Caco-2 (cell line): ENCODE data around the gene ANKMY1. TPM values are rescaled to one million over a fixed set of nuclear protein-coding genes. Genes with fewer than 3 reads are reported as not detected.

Experiments
- BruUV-seq: library from RNA; stranded (reverse); fragments of 400-500 nt; replicated peaks from 2 replicates; lab custom pipeline; 2021; lab: Mats Ljungman, UMichigan
- CTCF ChIA-PET: fragments of 300-600 bp; sonication (Branson Sonifier 250); formaldehyde crosslinking; loops from one replicate; lab custom pipeline; 2022; ENCODE audit warnings: antibody characterized with exemption; lab: Charles Lee
- POLR2A ChIA-PET: fragments of 300-600 bp; sonication (Branson Sonifier 250); formaldehyde crosslinking; loops from one replicate; lab custom pipeline; 2022; ENCODE audit warnings: antibody characterized with exemption; lab: Charles Lee
- DNase-seq, 2 experiments: peaks; one replicate each; pipeline versions ENCODE4 v3.0.0 to v3.0.0-alpha.2; 2020 to 2022
- H3K27me3 ChIP-seq: replicated peaks from 2 replicates; pipeline ENCODE4 v1.6.0; 2011; ENCODE audit warnings: low read length; ENCODE audit not compliant: control insufficient read depth, insufficient read depth
- H3K36me3 ChIP-seq: 2 replicates; pipeline ENCODE4 v1.5.1; 2011; ENCODE audit warnings: low read length; ENCODE audit not compliant: control insufficient read depth, insufficient read depth
- H3K4me1 ChIP-seq: fragments of 250-450 bp; sonication (Bioruptor Pico); 2 replicates; pipeline ENCODE4 v1.5.1; 2020; ENCODE audit warnings: mild to moderate bottlenecking
- H3K4me3 ChIP-seq: 2 replicates; pipeline ENCODE4 v1.5.1; 2011; ENCODE audit warnings: low read depth, mild to moderate bottlenecking, control low read depth, low read length
- H3K9me3 ChIP-seq: fragments of 250-450 bp; sonication (Bioruptor Pico); 2 replicates; pipeline ENCODE4 v1.5.1; 2020; ENCODE audit warnings: mild to moderate bottlenecking, moderate library complexity
- H3K27ac Mint-ChIP-seq: one replicate; pipeline ENCODE4 v1.8.0; 2022; ENCODE audit warnings: mixed read lengths; ENCODE audit not compliant: unreplicated experiment
- H3K27me3 Mint-ChIP-seq: one replicate; pipeline ENCODE4 v1.8.0; 2022; ENCODE audit warnings: mixed read lengths; ENCODE audit not compliant: insufficient read depth, unreplicated experiment
- H3K36me3 Mint-ChIP-seq: one replicate; pipeline ENCODE4 v1.8.0; 2022; ENCODE audit warnings: mild to moderate bottlenecking, mixed read lengths; ENCODE audit not compliant: insufficient read depth, unreplicated experiment
- H3K4me1 Mint-ChIP-seq: one replicate; pipeline ENCODE4 v1.8.0; 2022; ENCODE audit warnings: low read depth, mixed read lengths; ENCODE audit not compliant: unreplicated experiment
- H3K4me3 Mint-ChIP-seq: one replicate; pipeline ENCODE4 v1.8.0; 2022; ENCODE audit warnings: mild to moderate bottlenecking, moderate library complexity, mixed read lengths; ENCODE audit not compliant: unreplicated experiment
- H3K9me3 Mint-ChIP-seq: one replicate; pipeline ENCODE4 v1.8.0; 2022; ENCODE audit warnings: mixed read lengths; ENCODE audit not compliant: unreplicated experiment
- CTCF ChIP-seq, 2 experiments: fragments of 200-600 bp in 1 of 2; IDR thresholded peaks; 1 replicate in 1 of 2; 2 replicates in 1 of 2; pipeline versions ENCODE4 v1.5.1 to v1.8.0; 2011 to 2022; ENCODE audit warnings: antibody characterized with exemption in 1 of 2, control low read depth in 1 of 2, inconsistent platforms in 1 of 2, low read depth in 1 of 2, low read length in 1 of 2, mild to moderate bottlenecking in 1 of 2, moderate library complexity in 1 of 2; ENCODE audit not compliant: insufficient read depth in 1 of 2, severe bottlenecking in 1 of 2, unreplicated experiment in 1 of 2
- intact Hi-C: fragments of 100-400 bp; cut with micrococcal nuclease; formaldehyde crosslinking; loops from one replicate; pipeline ENCODE4 v1.10.0; 2022; ENCODE audit not compliant: unreplicated experiment
- total RNA-seq: library from RNA; stranded (reverse); gene quantifications from 2 replicates; pipeline ENCODE4 v1.2.3, GENCODE V29; 2022

Gene ANKMY1
- total RNA-seq, 1 experiment from 2014 or later: 12.2 TPM

- H3K27ac Mint-ChIP-seq: no peak overlapping the region
- CTCF ChIA-PET: no interaction called here
- H3K4me3 Mint-ChIP-seq: no peak overlapping the region
- H3K4me1 Mint-ChIP-seq: no peaks in the 10 kb centered on the region
- 0 out of 2 replicates have a peak, but pooled peaks cover 3% of the 10 kb centered on the region for H3K9me3 ChIP-seq
- H3K36me3 Mint-ChIP-seq: peaks cover 26% of the 10 kb centered on the region
- no peak for DNase-seq
- H3K36me3 ChIP-seq: peaks cover 3% of the 10 kb centered on the region
- intact Hi-C loops: no loop called here
- BruUV-seq: no TSS peak
- no peak overlapping the region for H3K4me3 ChIP-seq
- no peaks in the 10 kb centered on the region for H3K27me3 ChIP-seq
- TF ChIP-seq CTCF (IDR thresholded peaks at IDR 0.05; ENCODE audit: insufficient read depth in 1 of 2, low read depth in 1 of 2, low read length in 1 of 2, severe bottlenecking in 1 of 2, unreplicated experiment in 1 of 2): no peak
- no peaks in the 10 kb centered on the region for H3K27me3 Mint-ChIP-seq
- no peaks in the 10 kb centered on the region for H3K4me1 ChIP-seq
- POLR2A ChIA-PET: no interaction called here
- peaks cover 29% of the 10 kb centered on the region for H3K9me3 Mint-ChIP-seq
These were observed 32.6 kb downstream of the ANKMY1 start for GRCh38 chr2:240524963-240525718.

GRCh38 chr2:240523451-240524281 is 34.1 kb downstream of the ANKMY1 start:
- H3K9me3 Mint-ChIP-seq: peaks cover 21% of the 10 kb centered on the region
- CTCF ChIA-PET: no interaction called here

More at GRCh38 chr2:240523451-240524281, 34.1 kb downstream of the ANKMY1 start:
- intact Hi-C loops: no loop called here
- DNase-seq: no peak
- Histone ChIP-seq H3K4me1 (no peaks in the 10 kb centered on the region), H3K4me3 (no peak overlapping the region), H3K9me3 (0 out of 2 replicates have a peak, but pooled peaks cover 3% of the 10 kb centered on the region), H3K27me3 (no peaks in the 10 kb centered on the region), H3K36me3 (peaks cover 3% of the 10 kb centered on the region)
- POLR2A ChIA-PET: no interaction called here
- no TSS peak for BruUV-seq
- no peak overlapping the region for H3K4me3 Mint-ChIP-seq
- H3K27me3 Mint-ChIP-seq: no peaks in the 10 kb centered on the region
- no peak overlapping the region for H3K27ac Mint-ChIP-seq
- no peak for TF ChIP-seq CTCF (IDR thresholded peaks at IDR 0.05; ENCODE audit: insufficient read depth in 1 of 2, low read depth in 1 of 2, low read length in 1 of 2, severe bottlenecking in 1 of 2, unreplicated experiment in 1 of 2)
- H3K4me1 Mint-ChIP-seq: no peaks in the 10 kb centered on the region
- H3K36me3 Mint-ChIP-seq: peaks cover 21% of the 10 kb centered on the region
